ENCODE results near the gene HES3. TPM values are rescaled to one million over a fixed set of nuclear protein-coding genes. Genes with fewer than 3 reads are reported as not detected.

The HES3 gene
- total RNA-seq, 1 donor from 2014 or later, result not detected

- no peak for TF ChIP-seq CTCF (IDR thresholded peaks at IDR 0.05; ENCODE audit: insufficient read depth, low read length, poor library complexity, severe bottlenecking)
- peaks cover 5% of the 10 kb centered on the region for H3K27me3 ChIP-seq (ENCODE audit: control insufficient read depth, insufficient read depth, low read length)
- H3K36me3 ChIP-seq (ENCODE audit: control insufficient read depth, insufficient read depth, low read length), result no peaks in the 10 kb centered on the region
- no peak for DNase-seq (ENCODE audit: low read depth)
- no peak overlapping the region for H3K4me3 ChIP-seq (ENCODE audit: low read depth, low read length)
Measured at GRCh38 chr1:6261615-6261995, 17.6 kb downstream of the HES3 start.

- no peaks in the 10 kb centered on the region for H3K36me3 ChIP-seq (ENCODE audit: control insufficient read depth, insufficient read depth, low read length)
- no peak for TF ChIP-seq CTCF (IDR thresholded peaks at IDR 0.05; ENCODE audit: insufficient read depth, low read length, poor library complexity, severe bottlenecking)
- DNase-seq (ENCODE audit: low read depth), result no peak
- H3K4me3 ChIP-seq (ENCODE audit: low read depth, low read length), result no peak overlapping the region
- H3K27me3 ChIP-seq (ENCODE audit: control insufficient read depth, insufficient read depth, low read length), result peaks cover 5% of the 10 kb centered on the region
Measured at GRCh38 chr1:6262555-6263420, 18.8 kb downstream of the HES3 start.

DNA sequence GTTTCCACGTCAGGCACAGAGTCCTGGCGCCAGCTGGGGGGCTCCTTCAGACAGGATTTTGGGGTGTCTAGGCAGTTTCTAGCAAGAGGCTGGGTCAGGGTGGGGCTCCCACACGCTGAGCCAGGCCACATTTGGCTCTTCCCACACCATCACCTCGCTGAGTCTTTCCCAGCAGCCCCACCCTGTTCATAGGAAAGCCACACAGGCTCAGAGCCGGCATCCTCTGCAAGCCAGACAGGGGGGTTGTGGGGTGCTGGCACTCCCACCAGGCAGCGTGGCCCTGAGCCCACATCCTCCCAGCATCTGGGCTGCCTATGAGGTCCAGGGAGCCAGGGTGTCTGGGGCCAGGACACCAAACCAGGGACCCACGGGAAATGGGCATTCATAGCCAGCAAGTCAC lies 19.7 kb downstream of the HES3 start:
- H3K4me3 ChIP-seq (ENCODE audit: low read depth, low read length), result no peak overlapping the region
- no peak for DNase-seq (ENCODE audit: low read depth)
- no peak for TF ChIP-seq CTCF (IDR thresholded peaks at IDR 0.05; ENCODE audit: insufficient read depth, low read length, poor library complexity, severe bottlenecking)
- H3K27me3 ChIP-seq (ENCODE audit: control insufficient read depth, insufficient read depth, low read length), result peaks cover 5% of the 10 kb centered on the region
- no peaks in the 10 kb centered on the region for H3K36me3 ChIP-seq (ENCODE audit: control insufficient read depth, insufficient read depth, low read length)

- H3K36me3 ChIP-seq (ENCODE audit: control insufficient read depth, insufficient read depth, low read length), result no peaks in the 10 kb centered on the region
- DNase-seq (ENCODE audit: low read depth), result no peak
- H3K4me3 ChIP-seq (ENCODE audit: low read depth, low read length), result no peak overlapping the region
- TF ChIP-seq CTCF (IDR thresholded peaks at IDR 0.05; ENCODE audit: insufficient read depth, low read length, poor library complexity, severe bottlenecking), result no peak
- no peaks in the 10 kb centered on the region for H3K27me3 ChIP-seq (ENCODE audit: control insufficient read depth, insufficient read depth, low read length)
Measured at GRCh38 chr1:6265151-6265550, 21.2 kb downstream of the HES3 start.

- no peaks in the 10 kb centered on the region for H3K36me3 ChIP-seq (ENCODE audit: control insufficient read depth, insufficient read depth, low read length)
- no peak for TF ChIP-seq CTCF (IDR thresholded peaks at IDR 0.05; ENCODE audit: insufficient read depth, low read length, poor library complexity, severe bottlenecking)
- no peak overlapping the region for H3K4me3 ChIP-seq (ENCODE audit: low read depth, low read length)
- DNase-seq (ENCODE audit: low read depth), result no peak
- no peaks in the 10 kb centered on the region for H3K27me3 ChIP-seq (ENCODE audit: control insufficient read depth, insufficient read depth, low read length)
Measured at GRCh38 chr1:6266641-6267040, 22.7 kb downstream of the HES3 start.

Measured in kidney epithelial cell (primary cell).